ENCODE results near the gene PEX26.

- TF ChIP-seq, protein P1, sequence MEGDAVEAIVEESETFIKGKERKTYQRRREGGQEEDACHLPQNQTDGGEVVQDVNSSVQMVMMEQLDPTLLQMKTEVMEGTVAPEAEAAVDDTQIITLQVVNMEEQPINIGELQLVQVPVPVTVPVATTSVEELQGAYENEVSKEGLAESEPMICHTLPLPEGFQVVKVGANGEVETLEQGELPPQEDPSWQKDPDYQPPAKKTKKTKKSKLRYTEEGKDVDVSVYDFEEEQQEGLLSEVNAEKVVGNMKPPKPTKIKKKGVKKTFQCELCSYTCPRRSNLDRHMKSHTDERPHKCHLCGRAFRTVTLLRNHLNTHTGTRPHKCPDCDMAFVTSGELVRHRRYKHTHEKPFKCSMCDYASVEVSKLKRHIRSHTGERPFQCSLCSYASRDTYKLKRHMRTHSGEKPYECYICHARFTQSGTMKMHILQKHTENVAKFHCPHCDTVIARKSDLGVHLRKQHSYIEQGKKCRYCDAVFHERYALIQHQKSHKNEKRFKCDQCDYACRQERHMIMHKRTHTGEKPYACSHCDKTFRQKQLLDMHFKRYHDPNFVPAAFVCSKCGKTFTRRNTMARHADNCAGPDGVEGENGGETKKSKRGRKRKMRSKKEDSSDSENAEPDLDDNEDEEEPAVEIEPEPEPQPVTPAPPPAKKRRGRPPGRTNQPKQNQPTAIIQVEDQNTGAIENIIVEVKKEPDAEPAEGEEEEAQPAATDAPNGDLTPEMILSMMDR (IDR thresholded peaks at IDR 0.05) = no peak
- no peak for TF ChIP-seq POLR2A (IDR thresholded peaks at IDR 0.05)
These were observed 31.8 kb downstream of the PEX26 start for GRCh38 chr22:18109410-18110193.

All from lower leg skin (tissue), 3 donors.